Right atrium auricular region (tissue), 2 donors: ENCODE measurements around the gene TAF1C. TPM values are rescaled to one million over a fixed set of nuclear protein-coding genes. Genes with fewer than 3 reads are reported as not detected.
A peak's percentile ranks its signal among the peaks of the same experiment; 100 is the strongest.

Source experiments
- DNase-seq: peaks from one replicate; pipeline ENCODE4 v3.0.0-alpha.2; 2019; ENCODE audit warnings: low spot score
- H3K27ac ChIP-seq, 2 donors: fragments of 200-600 bp; sonication (generic); 1 replicate in 1 of 2; 2 replicates in 1 of 2; pipeline ENCODE4 v1.5.1; 2016 to 2019
- H3K27me3 ChIP-seq, 2 donors: fragments of 200-600 bp; sonication (generic); one replicate each; pipeline versions ENCODE4 v1.5.1 to v1.6.0; 2017 to 2019
- H3K36me3 ChIP-seq: fragments of 200-600 bp; sonication (generic); one replicate; pipeline ENCODE4 v1.5.1; 2016
- H3K4me1 ChIP-seq, 2 donors: fragments of 200-600 bp; sonication (generic); one replicate each; pipeline versions ENCODE4 v1.5.1 to v1.6.0; 2017 to 2019
- H3K4me3 ChIP-seq, 2 donors: fragments of 200-600 bp; sonication (generic); 1 replicate in 1 of 2; 2 replicates in 1 of 2; pipeline ENCODE4 v1.5.1; 2017 to 2019; ENCODE audit warnings: mild to moderate bottlenecking in 1 of 2, moderate library complexity in 1 of 2
- H3K9me3 ChIP-seq, 2 donors: fragments of 200-600 bp; sonication (generic); one replicate each; pipeline ENCODE4 v1.5.1; 2019
- total RNA-seq, 2 donors: library from RNA; depleted of rRNA; stranded (reverse); fragments of >200 nt; gene quantifications; one replicate each; pipeline ENCODE4 v1.1.0, GENCODE V29; 2016
- TF ChIP-seq, protein P1 (sequence below), 2 donors: fragments of 200-600 bp; sonication (generic); IDR thresholded peaks; one replicate each; pipeline ENCODE4 v1.5.1; 2019; ENCODE audit warnings: antibody characterized with exemption in 2 of 2

Gene TAF1C
- total RNA-seq, 2 donors from 2014 or later, result 16.2 to 18.4 TPM

DNA sequence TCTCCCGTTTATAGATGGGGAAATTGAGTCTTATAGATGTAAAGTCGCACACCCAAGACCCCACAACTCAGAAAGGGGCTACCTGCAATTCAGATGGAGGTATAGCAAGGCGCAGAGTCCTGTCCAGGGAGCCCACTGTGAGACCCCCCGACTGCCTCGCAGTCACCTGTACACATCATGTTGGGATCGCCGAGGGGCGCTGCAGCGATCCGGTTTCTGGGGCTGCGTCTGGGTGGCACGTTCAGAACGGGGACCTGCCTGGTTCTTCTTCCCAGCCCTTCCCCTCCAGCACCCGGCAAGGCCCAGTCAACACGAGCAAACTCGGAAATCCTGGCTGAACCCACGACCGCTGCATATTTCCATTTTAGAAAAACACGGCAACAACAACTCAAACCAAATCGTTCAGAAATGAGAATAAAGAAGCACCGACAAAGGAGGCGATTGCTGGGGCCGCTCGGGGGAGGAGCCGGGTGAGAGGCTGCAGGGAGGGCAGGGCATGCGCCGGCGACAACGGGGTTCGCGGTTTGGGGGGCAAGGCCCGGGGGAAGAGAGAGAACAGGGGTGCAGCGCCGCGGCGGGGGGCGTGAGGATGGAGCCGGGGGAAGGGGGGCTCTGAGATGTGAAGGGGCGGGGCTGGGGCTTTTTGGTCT lies 42.5 kb downstream of the TAF1C start:
- H3K27ac ChIP-seq, result peak overlapping the region; percentile 80 to 94
- no peak for DNase-seq

GRCh38 chr16:84143784-84144199 lies 43.1 kb downstream of the TAF1C start:
- no peaks in the 10 kb centered on the region for H3K27me3 ChIP-seq
- peak overlapping the region in 1 of 2 donors; percentile 94 for H3K27ac ChIP-seq
- no peak for DNase-seq
- H3K4me3 ChIP-seq, result peak overlapping the region in 1 of 2 donors; percentile 99
- TF ChIP-seq, protein P1, sequence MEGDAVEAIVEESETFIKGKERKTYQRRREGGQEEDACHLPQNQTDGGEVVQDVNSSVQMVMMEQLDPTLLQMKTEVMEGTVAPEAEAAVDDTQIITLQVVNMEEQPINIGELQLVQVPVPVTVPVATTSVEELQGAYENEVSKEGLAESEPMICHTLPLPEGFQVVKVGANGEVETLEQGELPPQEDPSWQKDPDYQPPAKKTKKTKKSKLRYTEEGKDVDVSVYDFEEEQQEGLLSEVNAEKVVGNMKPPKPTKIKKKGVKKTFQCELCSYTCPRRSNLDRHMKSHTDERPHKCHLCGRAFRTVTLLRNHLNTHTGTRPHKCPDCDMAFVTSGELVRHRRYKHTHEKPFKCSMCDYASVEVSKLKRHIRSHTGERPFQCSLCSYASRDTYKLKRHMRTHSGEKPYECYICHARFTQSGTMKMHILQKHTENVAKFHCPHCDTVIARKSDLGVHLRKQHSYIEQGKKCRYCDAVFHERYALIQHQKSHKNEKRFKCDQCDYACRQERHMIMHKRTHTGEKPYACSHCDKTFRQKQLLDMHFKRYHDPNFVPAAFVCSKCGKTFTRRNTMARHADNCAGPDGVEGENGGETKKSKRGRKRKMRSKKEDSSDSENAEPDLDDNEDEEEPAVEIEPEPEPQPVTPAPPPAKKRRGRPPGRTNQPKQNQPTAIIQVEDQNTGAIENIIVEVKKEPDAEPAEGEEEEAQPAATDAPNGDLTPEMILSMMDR (IDR thresholded peaks at IDR 0.05), result no peak
- no peaks in the 10 kb centered on the region for H3K9me3 ChIP-seq
- no peaks in the 10 kb centered on the region for H3K36me3 ChIP-seq
- peaks cover 0 to 18% of the 10 kb centered on the region in 2 donors for H3K4me1 ChIP-seq

More for the DNA sequence above, 42.5 kb downstream of the TAF1C start:
- peaks cover 0 to 18% of the 10 kb centered on the region in 2 donors for H3K4me1 ChIP-seq
- H3K4me3 ChIP-seq, result peak overlapping the region; percentile 99
- no peaks in the 10 kb centered on the region for H3K36me3 ChIP-seq
- TF ChIP-seq, protein P1 (IDR thresholded peaks at IDR 0.05), result no peak
- H3K27me3 ChIP-seq, result no peaks in the 10 kb centered on the region
- H3K9me3 ChIP-seq, result no peaks in the 10 kb centered on the region

GRCh38 chr16:84143081-84143480 lies 43.8 kb downstream of the TAF1C start:
- no peak overlapping the region for H3K27ac ChIP-seq
- no peaks in the 10 kb centered on the region for H3K27me3 ChIP-seq
- no peaks in the 10 kb centered on the region for H3K36me3 ChIP-seq
- DNase-seq, result no peak
- H3K4me3 ChIP-seq, result no peak overlapping the region
- TF ChIP-seq, protein P1 (IDR thresholded peaks at IDR 0.05), result no peak
- H3K9me3 ChIP-seq, result no peaks in the 10 kb centered on the region
- H3K4me1 ChIP-seq, result peaks cover 0 to 18% of the 10 kb centered on the region in 2 donors

DNA sequence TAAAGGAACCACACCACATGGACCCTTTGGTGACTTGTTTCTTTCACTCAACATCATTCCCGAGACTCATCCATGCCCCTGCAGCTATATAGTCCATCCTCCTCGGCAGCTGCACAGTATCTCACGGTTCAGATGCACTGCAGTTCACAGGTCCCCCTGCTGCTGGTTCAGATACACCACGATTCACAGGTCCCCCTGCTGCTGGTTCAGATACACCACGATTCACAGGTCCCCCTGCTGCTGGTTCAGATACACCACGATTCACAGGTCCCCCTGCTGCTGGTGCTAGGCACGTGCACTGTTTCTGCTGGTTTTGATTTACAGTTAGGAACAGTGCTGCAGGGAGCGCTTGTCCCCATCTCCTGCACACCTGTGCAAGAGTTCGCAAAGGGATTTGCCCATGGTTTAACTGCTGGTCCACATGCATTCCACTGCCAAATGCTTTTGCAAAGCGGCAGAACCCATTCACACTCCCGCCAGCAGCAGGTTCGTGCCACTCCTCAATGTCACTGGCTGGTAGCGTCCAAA lies 45.6 kb downstream of the TAF1C start:
- no peak overlapping the region for H3K4me3 ChIP-seq
- H3K36me3 ChIP-seq, result no peaks in the 10 kb centered on the region
- peaks cover 0 to 28% of the 10 kb centered on the region in 2 donors for H3K4me1 ChIP-seq
- DNase-seq, result no peak
- no peaks in the 10 kb centered on the region for H3K27me3 ChIP-seq
- no peak overlapping the region for H3K27ac ChIP-seq
- no peaks in the 10 kb centered on the region for H3K9me3 ChIP-seq
- TF ChIP-seq, protein P1 (IDR thresholded peaks at IDR 0.05), result no peak

DNA sequence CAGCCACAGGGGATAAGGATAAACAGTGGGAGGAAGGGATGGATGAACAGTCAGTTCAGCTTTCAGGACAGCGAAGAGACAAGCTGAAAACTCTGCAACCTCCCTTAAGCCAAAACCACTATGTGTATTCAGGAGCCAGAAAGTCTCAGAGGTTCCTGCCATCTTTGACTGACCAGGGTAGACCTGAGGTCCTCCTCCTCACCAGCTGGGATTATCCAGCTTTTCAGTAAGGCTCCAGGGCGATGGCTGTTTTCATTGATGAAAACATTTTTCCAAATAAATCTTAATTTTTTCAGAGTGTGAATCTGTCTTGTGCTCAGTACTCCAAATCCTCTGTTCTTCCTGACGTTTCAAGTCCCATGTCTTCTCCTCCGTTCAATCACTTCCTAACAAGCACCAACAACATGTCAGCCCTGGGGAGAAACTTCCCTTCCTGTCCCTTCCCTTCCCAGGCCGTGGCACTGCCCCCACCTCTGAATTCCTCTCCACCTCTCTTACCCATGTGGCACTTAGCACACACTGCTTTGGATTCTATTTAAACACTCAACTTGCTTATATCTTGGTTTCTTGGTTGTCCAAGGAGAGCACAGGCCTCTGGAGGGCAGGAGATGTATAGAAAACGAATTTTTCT lies 47.1 kb downstream of the TAF1C start:
- Histone ChIP-seq H3K36me3 (no peaks in the 10 kb centered on the region), H3K4me1 (peaks cover 0 to 21% of the 10 kb centered on the region in 2 donors), H3K27ac (peak overlapping the region; percentile 79 to 81), H3K27me3 (no peaks in the 10 kb centered on the region), H3K4me3 (no peak overlapping the region), H3K9me3 (no peaks in the 10 kb centered on the region)
- TF ChIP-seq, protein P1 (IDR thresholded peaks at IDR 0.05), result no peak
- DNase-seq, result no peak
